PFSK-1 (cell line): ENCODE data around the gene INPP5D.

Experiments
- FOXP2 ChIP-seq: optimal IDR thresholded peaks from 2 replicates; pipeline ENCODE3; 2011; ENCODE audit warnings: borderline replicate concordance, control low read depth, inconsistent platforms; ENCODE audit not compliant: insufficient read depth; ENCODE audit errors: extremely low read length, extremely low read depth
- POLR2AphosphoS5 ChIP-seq: IDR thresholded peaks from 2 replicates; pipeline ENCODE4 v1.6.1; 2012; ENCODE audit warnings: low read depth, mild to moderate bottlenecking, control low read depth, low read length, moderate library complexity
- SIN3A ChIP-seq: IDR thresholded peaks from 2 replicates; pipeline ENCODE4 v1.6.1; 2012; ENCODE audit warnings: mild to moderate bottlenecking, low read length, moderate library complexity, borderline replicate concordance; ENCODE audit not compliant: insufficient read depth
- TAF1 ChIP-seq: IDR thresholded peaks from 2 replicates; pipeline ENCODE4 v1.6.1; 2012; ENCODE audit warnings: low read length, control low read depth, borderline replicate concordance; ENCODE audit not compliant: insufficient read depth
- TF ChIP-seq, protein P1 (sequence below), 2 experiments: IDR thresholded peaks; 2 replicates each; pipeline versions ENCODE4 v1.6.1 to v1.8.0; 2011 to 2012; ENCODE audit warnings: low read depth in 2 of 2, low read length in 2 of 2, control low read depth in 1 of 2, inconsistent platforms in 1 of 2, mild to moderate bottlenecking in 1 of 2, moderate library complexity in 1 of 2; ENCODE audit not compliant: insufficient read depth in 1 of 2

DNA sequence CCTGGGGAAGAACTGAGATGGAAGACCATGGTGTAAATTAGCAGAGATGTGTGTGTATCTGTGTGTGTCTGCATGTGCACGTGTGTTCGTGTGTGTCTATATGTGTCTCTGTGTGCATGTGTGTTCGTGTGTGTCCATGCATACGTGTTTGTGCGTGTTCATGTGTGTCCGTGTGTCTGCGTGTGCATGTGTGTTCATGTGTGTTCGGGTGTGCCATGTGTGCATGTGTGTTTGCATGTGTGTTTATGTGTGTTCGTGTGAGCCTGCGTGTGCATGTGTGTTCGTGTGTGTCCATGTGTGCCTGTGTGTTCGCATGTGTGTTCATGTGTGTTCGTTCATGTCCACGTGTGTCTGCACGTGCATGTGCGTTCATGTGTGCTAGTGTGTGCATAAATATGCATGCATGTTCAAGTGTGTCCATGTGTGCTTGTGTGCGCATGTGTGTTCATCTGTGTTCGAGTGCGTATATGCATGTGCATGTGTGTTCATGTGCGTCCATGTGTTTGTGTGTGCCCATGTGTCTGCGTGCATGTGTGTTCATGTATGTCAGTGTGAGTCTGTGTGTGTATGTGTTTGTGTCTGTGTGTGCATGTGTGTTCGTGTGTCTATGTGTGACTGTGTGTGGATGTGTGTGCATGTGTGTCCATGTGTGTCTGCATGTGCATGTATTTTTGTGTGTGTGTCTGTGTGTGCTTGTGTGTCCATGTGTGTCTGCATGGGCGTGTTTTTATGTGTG, 24.5 kb upstream of the INPP5D start:
- TF ChIP-seq POLR2AphosphoS5 (no peak), TAF1 (no peak), FOXP2 (no peak), SIN3A (no peak)
- TF ChIP-seq, protein P1, sequence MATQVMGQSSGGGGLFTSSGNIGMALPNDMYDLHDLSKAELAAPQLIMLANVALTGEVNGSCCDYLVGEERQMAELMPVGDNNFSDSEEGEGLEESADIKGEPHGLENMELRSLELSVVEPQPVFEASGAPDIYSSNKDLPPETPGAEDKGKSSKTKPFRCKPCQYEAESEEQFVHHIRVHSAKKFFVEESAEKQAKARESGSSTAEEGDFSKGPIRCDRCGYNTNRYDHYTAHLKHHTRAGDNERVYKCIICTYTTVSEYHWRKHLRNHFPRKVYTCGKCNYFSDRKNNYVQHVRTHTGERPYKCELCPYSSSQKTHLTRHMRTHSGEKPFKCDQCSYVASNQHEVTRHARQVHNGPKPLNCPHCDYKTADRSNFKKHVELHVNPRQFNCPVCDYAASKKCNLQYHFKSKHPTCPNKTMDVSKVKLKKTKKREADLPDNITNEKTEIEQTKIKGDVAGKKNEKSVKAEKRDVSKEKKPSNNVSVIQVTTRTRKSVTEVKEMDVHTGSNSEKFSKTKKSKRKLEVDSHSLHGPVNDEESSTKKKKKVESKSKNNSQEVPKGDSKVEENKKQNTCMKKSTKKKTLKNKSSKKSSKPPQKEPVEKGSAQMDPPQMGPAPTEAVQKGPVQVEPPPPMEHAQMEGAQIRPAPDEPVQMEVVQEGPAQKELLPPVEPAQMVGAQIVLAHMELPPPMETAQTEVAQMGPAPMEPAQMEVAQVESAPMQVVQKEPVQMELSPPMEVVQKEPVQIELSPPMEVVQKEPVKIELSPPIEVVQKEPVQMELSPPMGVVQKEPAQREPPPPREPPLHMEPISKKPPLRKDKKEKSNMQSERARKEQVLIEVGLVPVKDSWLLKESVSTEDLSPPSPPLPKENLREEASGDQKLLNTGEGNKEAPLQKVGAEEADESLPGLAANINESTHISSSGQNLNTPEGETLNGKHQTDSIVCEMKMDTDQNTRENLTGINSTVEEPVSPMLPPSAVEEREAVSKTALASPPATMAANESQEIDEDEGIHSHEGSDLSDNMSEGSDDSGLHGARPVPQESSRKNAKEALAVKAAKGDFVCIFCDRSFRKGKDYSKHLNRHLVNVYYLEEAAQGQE (IDR thresholded peaks at IDR 0.05; ENCODE audit: insufficient read depth in 1 of 2, low read depth in 2 of 2, low read length in 2 of 2): no peak
